GM13977 (cell line): ENCODE measurements around the gene FLT1.

Experiments used
- DNase-seq: peaks from one replicate; pipeline ENCODE4 v3.0.0; 2012; ENCODE audit warnings: low spot score
- CTCF ChIP-seq: IDR thresholded peaks from 2 replicates; pipeline ENCODE4 v1.5.1; 2012; ENCODE audit warnings: mild to moderate bottlenecking, control low read depth; ENCODE audit not compliant: insufficient read depth; ENCODE audit errors: extremely low read depth, missing control alignments
- in situ Hi-C: fragments of 300-500 bp; cut with MboI; formaldehyde crosslinking; loops from one replicate; pipeline ENCODE4 v1.12.0; 2022; ENCODE audit warnings: low sequenced_read_pairs, low pct_unique_long_range_greater_than_20kb, mixed read lengths, inconsistent platforms; ENCODE audit not compliant: unreplicated experiment

FLT1 gene

GRCh38 chr13:28539625-28540286 lies 44.8 kb upstream of the FLT1 start:
- DNase-seq, result peak; percentile 44
- TF ChIP-seq CTCF, result no peak
- in situ Hi-C loops, result no loop called here

- in situ Hi-C loops, result no loop called here
- no peak for TF ChIP-seq CTCF
- no peak for DNase-seq
Measured at GRCh38 chr13:28538932-28539331, 44.0 kb upstream of the FLT1 start.

GRCh38 chr13:28537171-28537570 lies 42.2 kb upstream of the FLT1 start:
- in situ Hi-C loops, result no loop called here
- DNase-seq, result no peak
- TF ChIP-seq CTCF, result no peak

GRCh38 chr13:28536371-28536770 lies 41.4 kb upstream of the FLT1 start:
- TF ChIP-seq CTCF, result no peak
- no peak for DNase-seq
- in situ Hi-C loops, result no loop called here

GRCh38 chr13:28535734-28536133 lies 40.8 kb upstream of the FLT1 start:
- in situ Hi-C loops, result no loop called here
- TF ChIP-seq CTCF, result no peak
- no peak for DNase-seq

- no peak for TF ChIP-seq CTCF
- DNase-seq, result no peak
- in situ Hi-C loops, result no loop called here
Measured at GRCh38 chr13:28534801-28535200, 39.9 kb upstream of the FLT1 start.
